Measurements from ENCODE around the gene GAPT. TPM values are rescaled to one million over a fixed set of nuclear protein-coding genes. Genes with fewer than 3 reads are reported as not detected.

GAPT gene
- polyA plus RNA-seq = 237 TPM

DNA sequence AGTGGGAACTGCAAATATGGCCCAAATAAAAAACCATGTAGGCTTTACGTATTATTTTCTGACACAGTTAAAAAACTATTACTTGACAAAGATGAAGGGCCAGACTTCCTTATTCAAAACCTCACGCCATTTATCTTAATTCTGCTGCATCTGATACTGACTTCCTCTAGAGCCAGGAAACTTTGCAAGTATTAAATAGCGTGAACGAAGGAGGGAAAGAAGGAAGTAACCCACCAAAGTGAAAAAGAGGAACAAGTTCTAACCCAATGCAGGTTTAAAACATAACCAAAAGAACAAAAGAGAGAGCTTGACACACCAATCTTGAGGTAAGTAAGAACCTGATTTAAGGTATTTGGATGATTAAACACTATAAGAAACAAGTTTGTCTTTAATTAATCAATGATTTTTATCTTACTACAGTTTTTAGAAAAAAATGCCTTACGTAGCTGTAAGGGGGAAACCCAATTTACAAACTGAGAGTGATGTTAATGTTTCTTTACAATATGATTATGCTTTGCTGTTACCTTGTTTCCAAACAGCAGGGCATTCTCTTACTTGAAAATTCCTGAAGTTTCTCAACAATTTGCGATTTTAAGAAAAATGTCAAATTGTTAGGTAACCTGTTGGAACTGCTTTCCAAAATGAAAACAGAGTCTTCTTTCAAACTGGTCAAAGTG is at the start of gene GAPT:
Gene GAPT, plus strand, starts transcription at position 220 of the 677 bp plus-strand sequence. CDS start 3,102 bp downstream, outside the sequence.
- peaks cover 16% of the 10 kb centered on the region for H3K36me3 Mint-ChIP-seq
- H3K27me3 Mint-ChIP-seq = no peaks in the 10 kb centered on the region
- H3K27ac Mint-ChIP-seq = peak within 1 kb of the TSS; percentile 48 to 89 (median 73)
- peak within 1 kb of the TSS; percentile 74 to 91 (median 88) for H3K4me3 Mint-ChIP-seq
- H3K4me1 Mint-ChIP-seq = peaks cover 33 to 36% (median 35%) of the 10 kb centered on the region in 3 donors
- H3K9me3 Mint-ChIP-seq = no peaks in the 10 kb centered on the region

DNA sequence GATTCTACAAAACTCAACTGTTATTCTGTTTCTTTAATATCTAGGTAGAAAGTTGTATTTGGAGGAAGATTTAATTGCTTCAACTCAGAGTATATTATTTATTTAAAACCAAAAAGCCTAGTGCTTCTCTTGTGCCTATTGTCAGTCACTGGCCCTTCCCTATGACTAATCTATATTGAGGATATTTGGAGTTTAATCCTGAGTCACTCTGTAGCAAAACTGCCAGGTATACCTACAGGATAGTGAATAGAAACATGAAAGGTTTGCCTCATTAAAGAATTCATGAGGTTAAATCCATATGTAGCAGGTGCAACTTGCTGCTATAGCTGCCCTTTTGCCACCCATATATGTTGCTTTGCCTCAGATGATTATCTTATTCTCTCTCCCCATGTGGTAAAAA is 46.4 kb upstream of the GAPT start:
- H3K9me3 Mint-ChIP-seq = peaks cover 0 to 8% (median 1%) of the 10 kb centered on the region in 3 donors
- H3K27ac Mint-ChIP-seq = no peak overlapping the region
- H3K4me1 Mint-ChIP-seq = no peaks in the 10 kb centered on the region
- H3K27me3 Mint-ChIP-seq = peaks cover 8% of the 10 kb centered on the region
- H3K4me3 Mint-ChIP-seq = no peak overlapping the region
- H3K36me3 Mint-ChIP-seq = no peaks in the 10 kb centered on the region

DNA sequence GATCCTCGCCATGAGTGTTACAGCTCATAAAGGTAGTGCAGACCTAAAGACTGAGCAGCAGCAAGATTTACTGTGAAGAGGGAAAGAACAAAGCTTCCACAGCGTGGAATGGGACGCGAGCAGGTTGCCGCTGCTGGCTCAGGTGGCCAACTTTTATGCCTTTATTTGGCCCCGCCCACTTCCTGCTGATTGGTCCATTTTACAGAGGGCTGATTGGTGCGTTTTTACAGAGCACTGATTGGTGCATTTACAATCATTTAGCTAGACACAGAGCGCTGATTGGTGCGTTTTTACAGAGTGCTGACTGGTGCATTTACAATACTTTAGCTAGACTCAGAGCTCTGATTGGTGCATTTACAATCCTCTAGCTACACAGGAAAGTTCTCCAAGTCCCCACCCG is 45.2 kb upstream of the GAPT start:
- peaks cover 0 to 8% (median 1%) of the 10 kb centered on the region in 3 donors for H3K9me3 Mint-ChIP-seq
- H3K4me3 Mint-ChIP-seq = no peak overlapping the region
- no peaks in the 10 kb centered on the region for H3K36me3 Mint-ChIP-seq
- H3K27me3 Mint-ChIP-seq = peaks cover 10% of the 10 kb centered on the region
- no peak overlapping the region for H3K27ac Mint-ChIP-seq
- peaks cover 0 to 2% (median 0%) of the 10 kb centered on the region in 3 donors for H3K4me1 Mint-ChIP-seq

DNA sequence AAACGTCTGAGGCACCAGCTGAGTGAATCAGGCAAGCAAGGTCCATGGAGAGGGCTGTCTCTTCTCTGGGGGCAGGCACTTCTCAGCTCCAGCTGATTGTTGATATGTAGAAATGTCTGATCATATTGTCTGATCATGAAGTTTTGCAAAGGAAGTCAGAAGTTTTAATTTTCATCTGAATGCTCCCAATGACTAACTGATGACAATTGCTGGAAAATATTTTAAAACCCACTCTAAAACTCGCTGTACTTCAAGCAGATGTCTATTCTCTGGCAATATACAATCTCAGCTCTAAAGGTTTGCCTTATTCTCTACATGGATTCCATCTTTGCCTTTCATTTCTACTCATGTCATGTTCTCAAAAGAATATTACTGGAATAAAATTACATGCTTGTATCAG is 44.0 kb upstream of the GAPT start:
- H3K4me3 Mint-ChIP-seq = no peak overlapping the region
- peaks cover 9% of the 10 kb centered on the region for H3K27me3 Mint-ChIP-seq
- H3K4me1 Mint-ChIP-seq = peaks cover 0 to 2% (median 0%) of the 10 kb centered on the region in 3 donors
- no peaks in the 10 kb centered on the region for H3K36me3 Mint-ChIP-seq
- no peak overlapping the region for H3K27ac Mint-ChIP-seq
- peaks cover 0 to 8% (median 1%) of the 10 kb centered on the region in 3 donors for H3K9me3 Mint-ChIP-seq

DNA sequence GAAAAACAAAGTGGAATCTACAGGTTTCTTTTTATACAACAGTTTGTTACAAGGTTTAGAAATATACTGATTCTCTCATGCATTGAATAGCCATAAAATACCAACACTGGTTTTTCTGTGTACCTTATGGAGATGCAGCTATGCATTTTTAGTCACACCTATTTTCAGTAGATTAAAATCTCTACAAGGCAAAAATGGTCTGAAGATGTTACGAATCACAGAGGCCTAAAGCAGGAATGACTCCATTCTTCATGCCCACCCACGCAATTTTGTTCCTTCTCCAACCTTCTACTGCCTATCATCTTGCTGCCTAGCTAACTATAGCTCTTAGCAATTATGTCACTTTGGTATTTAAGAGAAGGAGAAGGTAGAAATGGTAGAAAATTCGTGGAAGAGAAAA is 41.2 kb upstream of the GAPT start:
- Mint-ChIP-seq H3K9me3 (peaks cover 0 to 8% (median 1%) of the 10 kb centered on the region in 3 donors), H3K36me3 (peaks cover 3% of the 10 kb centered on the region), H3K27ac (no peak overlapping the region), H3K4me1 (peaks cover 0 to 2% (median 0%) of the 10 kb centered on the region in 3 donors), H3K4me3 (no peak overlapping the region), H3K27me3 (peaks cover 9% of the 10 kb centered on the region)

DNA sequence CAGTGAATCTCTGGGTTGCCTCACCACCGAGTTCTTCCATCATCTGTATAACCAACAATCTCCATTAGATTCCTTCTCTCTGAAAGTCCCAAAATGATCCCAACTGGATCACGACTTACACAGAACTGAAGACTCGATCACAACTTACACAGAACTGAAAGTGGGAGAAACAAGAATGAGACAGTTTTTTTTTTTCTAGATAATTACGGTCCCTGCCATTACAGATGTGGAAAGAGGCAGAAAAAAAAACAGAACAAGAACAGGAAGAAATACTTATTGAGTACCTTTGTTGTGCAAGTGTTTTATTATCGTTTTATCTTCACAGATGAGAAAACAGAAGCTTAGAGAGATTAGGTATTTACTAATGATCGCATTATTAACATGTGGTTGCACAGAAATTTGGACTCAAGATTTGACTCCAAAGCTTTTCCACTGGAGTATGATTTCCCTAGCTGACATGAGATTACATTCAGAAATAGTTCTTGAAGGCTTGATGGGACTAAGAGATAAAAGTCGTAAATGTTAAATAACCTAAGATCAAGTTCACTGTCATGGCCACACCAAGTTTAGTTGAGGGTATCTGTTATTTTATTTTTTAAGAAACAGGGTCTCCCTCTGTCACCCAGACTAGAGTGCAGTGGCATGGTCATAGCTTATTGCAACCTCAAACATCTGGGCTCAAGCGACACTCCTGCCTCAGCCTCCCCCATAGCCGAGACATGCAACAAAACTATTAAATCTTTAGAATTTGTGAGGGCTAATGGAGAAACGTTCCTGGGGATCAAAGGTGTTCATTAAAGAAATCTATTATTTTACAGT is 40.2 kb upstream of the GAPT start:
- H3K27ac Mint-ChIP-seq = no peak overlapping the region
- H3K27me3 Mint-ChIP-seq = peaks cover 9% of the 10 kb centered on the region
- H3K4me1 Mint-ChIP-seq = peaks cover 0 to 2% (median 0%) of the 10 kb centered on the region in 3 donors
- peaks cover 8% of the 10 kb centered on the region for H3K36me3 Mint-ChIP-seq
- no peak overlapping the region for H3K4me3 Mint-ChIP-seq
- H3K9me3 Mint-ChIP-seq = peaks cover 0 to 4% (median 1%) of the 10 kb centered on the region in 3 donors

DNA sequence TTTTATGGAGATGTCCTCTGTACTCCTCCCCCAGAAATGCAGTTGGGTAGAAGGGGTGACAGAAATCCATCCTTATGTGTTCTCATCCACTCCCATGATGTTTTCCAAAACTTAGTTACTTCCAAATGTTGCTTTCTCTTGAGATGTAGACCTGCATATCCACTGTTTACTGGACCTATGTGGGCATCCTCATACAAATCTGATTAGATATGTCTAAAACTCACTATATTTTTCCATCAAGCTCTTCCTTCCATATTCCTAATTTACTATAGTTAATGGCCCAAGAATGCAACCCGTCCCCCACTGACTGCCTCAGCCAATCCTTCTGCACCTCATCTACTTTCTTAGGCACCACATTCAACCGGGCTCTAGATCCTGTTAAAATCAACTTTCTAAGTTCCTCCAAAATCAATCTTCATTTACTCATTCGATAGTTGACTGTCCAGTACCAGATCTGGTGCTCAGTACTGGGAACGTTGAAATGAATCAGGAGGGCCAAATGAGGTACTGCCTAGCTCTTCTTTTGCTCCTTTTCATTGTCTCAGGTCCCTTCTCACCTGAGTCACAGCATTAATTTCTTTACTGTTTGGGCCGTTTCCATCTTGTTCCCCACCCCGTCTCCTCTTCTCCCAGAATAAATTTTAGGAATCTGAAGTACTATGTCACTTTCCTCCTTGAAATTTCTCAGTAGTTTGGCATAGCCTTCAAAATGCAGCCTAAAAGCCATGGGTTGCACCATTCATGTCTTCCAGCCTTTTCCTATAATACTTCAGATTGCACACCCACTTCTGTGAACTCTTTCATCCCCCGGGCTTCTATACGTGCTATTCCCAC is 39.3 kb upstream of the GAPT start:
- H3K4me3 Mint-ChIP-seq = no peak overlapping the region
- peaks cover 8% of the 10 kb centered on the region for H3K36me3 Mint-ChIP-seq
- H3K27ac Mint-ChIP-seq = no peak overlapping the region
- H3K27me3 Mint-ChIP-seq = peaks cover 4% of the 10 kb centered on the region
- H3K4me1 Mint-ChIP-seq = peaks cover 0 to 2% (median 0%) of the 10 kb centered on the region in 3 donors
- H3K9me3 Mint-ChIP-seq = peaks cover 0 to under 1% (median 0%) of the 10 kb centered on the region in 3 donors

DNA sequence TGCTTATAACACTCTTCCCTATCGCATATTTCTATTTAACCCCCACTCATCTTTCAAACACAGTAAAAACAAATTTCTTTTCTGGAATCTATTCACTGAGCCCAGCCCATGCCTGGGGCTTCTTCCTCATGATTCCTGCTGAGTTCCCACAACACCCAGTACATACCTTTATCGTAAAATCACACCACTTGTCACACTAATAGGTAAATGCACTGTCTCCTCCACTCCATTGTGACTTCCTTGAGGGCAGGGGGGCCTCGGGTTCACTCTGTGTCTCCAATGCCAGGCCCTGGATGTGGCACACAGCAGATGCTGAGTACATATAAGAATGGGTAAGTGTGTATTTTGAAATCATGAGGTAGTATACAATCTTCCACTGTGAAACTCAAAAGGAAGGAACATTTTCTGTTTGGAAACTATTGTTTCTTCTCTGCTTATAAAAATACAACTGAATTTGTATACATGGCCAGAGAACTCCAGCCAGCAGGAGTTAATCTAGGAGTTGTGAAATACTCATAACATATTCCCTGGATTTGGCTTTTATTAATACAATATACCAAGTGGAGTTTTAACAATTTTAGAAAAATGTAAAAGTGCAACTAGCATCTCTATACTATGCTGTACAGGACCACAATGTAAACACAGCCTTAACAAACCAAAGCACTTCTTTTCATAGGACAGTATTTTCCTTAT is 38.5 kb upstream of the GAPT start:
- no peak overlapping the region for H3K4me3 Mint-ChIP-seq
- peaks cover 4% of the 10 kb centered on the region for H3K27me3 Mint-ChIP-seq
- H3K9me3 Mint-ChIP-seq = no peaks in the 10 kb centered on the region
- H3K36me3 Mint-ChIP-seq = peaks cover 8% of the 10 kb centered on the region
- H3K4me1 Mint-ChIP-seq = peaks cover 0 to 2% (median 0%) of the 10 kb centered on the region in 3 donors
- H3K27ac Mint-ChIP-seq = peak overlapping the region in 1 of 3 donors; percentile 48

DNA sequence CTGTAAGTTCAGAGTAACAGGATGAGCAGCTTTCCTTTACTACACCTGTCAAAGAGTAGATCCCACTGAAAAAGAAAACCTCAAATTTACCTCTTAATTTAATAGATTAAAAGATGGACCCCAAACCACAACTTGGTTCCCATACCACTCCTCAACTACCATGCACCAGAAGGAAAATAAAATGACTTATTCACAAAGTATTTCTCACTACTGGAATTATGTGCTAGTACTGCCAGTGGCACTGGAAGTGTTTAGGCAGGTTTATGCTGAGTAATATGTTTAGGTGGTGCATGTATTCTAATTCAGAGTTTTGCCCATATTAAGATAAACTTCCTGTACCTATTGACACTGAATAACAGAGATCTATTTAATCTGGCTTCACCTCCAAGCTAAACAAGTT is 37.9 kb upstream of the GAPT start:
- Mint-ChIP-seq H3K4me3 (no peak overlapping the region), H3K4me1 (peaks cover 2 to 3% (median 3%) of the 10 kb centered on the region in 3 donors), H3K27me3 (peaks cover 4% of the 10 kb centered on the region), H3K9me3 (no peaks in the 10 kb centered on the region), H3K36me3 (peaks cover 8% of the 10 kb centered on the region), H3K27ac (no peak overlapping the region)

DNA sequence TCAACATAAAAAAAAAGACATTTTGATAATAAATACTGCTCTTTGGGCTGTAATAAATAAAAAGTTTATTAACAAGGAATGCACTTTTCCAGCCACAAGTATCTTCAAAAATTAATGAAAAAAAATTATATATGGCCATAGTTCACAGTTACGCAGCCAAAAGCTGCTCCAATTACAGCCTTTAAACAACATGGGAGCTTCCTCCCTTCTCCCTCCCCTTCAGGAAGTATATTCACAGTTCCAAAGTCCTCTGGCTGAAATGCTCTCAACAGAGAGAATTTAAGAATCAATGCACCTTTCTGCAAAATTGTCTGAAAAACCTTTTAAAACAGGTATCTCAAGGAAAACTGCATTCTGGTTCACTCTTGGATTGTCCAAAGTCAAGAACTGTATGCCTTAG is 37.2 kb upstream of the GAPT start:
- H3K36me3 Mint-ChIP-seq = peaks cover 8% of the 10 kb centered on the region
- H3K27me3 Mint-ChIP-seq = peaks cover 6% of the 10 kb centered on the region
- no peak overlapping the region for H3K27ac Mint-ChIP-seq
- no peaks in the 10 kb centered on the region for H3K9me3 Mint-ChIP-seq
- peaks cover 3 to 6% (median 5%) of the 10 kb centered on the region in 3 donors for H3K4me1 Mint-ChIP-seq
- H3K4me3 Mint-ChIP-seq = no peak overlapping the region

DNA sequence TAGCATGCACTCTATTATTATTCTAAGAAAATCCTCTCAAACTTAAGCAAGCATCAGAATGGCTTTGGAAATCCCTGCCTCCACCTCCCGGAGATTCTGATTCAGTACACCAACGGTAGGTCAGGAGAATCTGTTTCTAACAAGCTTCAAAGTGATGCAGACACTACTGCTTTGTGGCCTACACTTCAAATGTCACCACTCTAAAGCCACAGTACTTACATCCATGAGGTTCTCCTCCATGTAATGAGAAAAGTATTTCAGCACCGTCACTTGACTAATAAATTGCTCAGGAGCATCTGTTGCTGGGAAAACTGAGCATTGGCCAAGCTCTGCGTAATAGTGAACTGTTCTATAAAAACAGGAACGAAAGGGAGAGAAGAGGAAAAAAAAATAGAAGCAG is 36.2 kb upstream of the GAPT start:
- Mint-ChIP-seq H3K4me1 (peaks cover 5 to 7% (median 5%) of the 10 kb centered on the region in 3 donors), H3K9me3 (no peaks in the 10 kb centered on the region), H3K27ac (no peak overlapping the region), H3K4me3 (no peak overlapping the region), H3K27me3 (peaks cover 9% of the 10 kb centered on the region), H3K36me3 (peaks cover 8% of the 10 kb centered on the region)

DNA sequence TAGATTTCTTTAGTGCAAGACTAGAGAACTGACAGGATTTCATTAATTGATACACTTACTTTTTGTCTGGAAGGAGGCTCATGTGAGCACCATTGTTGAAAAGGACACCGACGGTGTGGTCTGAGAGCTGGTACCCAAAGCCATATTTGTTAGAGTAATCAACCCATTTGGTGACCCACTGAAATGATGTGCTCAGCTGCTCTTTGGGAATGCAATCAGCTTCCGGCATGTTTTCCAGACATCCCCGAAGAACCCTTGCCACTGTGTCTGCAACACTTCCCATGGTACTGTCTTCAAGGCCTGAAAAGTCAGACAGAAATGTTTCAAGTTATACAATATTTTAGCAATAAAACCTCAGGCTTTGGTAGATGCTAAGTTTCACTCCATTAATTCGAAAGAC is 35.8 kb upstream of the GAPT start:
- Mint-ChIP-seq H3K4me1 (peaks cover 5 to 7% (median 5%) of the 10 kb centered on the region in 3 donors), H3K4me3 (peak overlapping the region in 1 of 4 donors; percentile 70), H3K27me3 (peaks cover 9% of the 10 kb centered on the region), H3K36me3 (peaks cover 8% of the 10 kb centered on the region), H3K9me3 (no peaks in the 10 kb centered on the region), H3K27ac (no peak overlapping the region)

DNA sequence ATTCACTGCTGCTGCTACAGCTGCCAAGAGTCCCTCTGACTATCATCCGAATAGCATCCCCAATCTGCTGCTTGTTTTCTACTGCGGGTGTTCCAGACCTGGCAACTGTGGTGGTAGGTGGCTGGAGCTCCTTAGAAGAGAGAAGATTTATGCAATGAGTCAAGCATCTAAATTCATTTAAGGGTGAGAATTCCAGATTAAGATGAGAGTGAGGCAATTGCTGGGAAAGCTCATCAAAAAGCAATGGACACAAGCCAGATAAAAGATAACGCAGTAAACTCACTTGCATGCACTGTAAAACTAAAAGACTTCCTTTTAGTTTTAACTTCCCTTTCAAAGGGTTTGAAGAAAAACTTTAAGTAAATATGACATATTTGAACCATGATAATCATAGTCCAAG is 35.2 kb upstream of the GAPT start:
- H3K27me3 Mint-ChIP-seq = peaks cover 6% of the 10 kb centered on the region

DNA sequence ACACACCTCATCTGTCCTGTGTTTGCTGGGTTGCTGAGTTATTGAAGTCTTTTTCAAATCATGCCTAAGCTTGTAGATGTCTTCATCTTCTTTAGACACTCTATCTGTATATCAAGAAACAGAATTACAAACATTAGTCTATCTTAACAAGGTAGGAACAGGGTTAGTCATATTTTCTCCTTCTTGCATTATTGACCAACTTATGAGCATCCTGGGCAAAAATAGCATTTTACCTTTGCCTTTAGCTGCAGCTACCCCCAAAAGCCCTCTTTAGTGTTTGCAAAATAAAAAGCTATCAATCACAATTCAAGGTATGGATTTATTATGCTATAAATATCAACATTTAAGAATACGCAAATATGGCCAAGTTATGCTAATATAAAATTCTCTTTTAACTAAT is 34.7 kb upstream of the GAPT start:
- Mint-ChIP-seq H3K4me1 (peaks cover 10 to 12% (median 12%) of the 10 kb centered on the region in 3 donors), H3K36me3 (peaks cover 8% of the 10 kb centered on the region), H3K4me3 (peak overlapping the region in 1 of 4 donors; percentile 70), H3K27ac (no peak overlapping the region), H3K27me3 (peaks cover 6% of the 10 kb centered on the region), H3K9me3 (no peaks in the 10 kb centered on the region)

More for the DNA sequence above, 35.2 kb upstream of the GAPT start:
- Mint-ChIP-seq H3K4me1 (peaks cover 7 to 11% (median 9%) of the 10 kb centered on the region in 3 donors), H3K27ac (no peak overlapping the region), H3K4me3 (peak overlapping the region in 1 of 4 donors; percentile 70), H3K36me3 (peaks cover 8% of the 10 kb centered on the region), H3K9me3 (no peaks in the 10 kb centered on the region)

All from IgD-negative memory B cell (primary cell).